GM18868 (cell line): ENCODE results near the gene GPC6.

Source experiments
- ATAC-seq: cut with Tn5 transposase; IDR thresholded peaks from one replicate; pipeline ENCODE4 v1.9.1; 2021; ENCODE audit warnings: mild to moderate bottlenecking, moderate library complexity; ENCODE audit not compliant: unreplicated experiment

Gene GPC6

GRCh38 chr13:93810264-93810663 is 583.7 kb downstream of the GPC6 start:
- ATAC-seq = no peak

DNA sequence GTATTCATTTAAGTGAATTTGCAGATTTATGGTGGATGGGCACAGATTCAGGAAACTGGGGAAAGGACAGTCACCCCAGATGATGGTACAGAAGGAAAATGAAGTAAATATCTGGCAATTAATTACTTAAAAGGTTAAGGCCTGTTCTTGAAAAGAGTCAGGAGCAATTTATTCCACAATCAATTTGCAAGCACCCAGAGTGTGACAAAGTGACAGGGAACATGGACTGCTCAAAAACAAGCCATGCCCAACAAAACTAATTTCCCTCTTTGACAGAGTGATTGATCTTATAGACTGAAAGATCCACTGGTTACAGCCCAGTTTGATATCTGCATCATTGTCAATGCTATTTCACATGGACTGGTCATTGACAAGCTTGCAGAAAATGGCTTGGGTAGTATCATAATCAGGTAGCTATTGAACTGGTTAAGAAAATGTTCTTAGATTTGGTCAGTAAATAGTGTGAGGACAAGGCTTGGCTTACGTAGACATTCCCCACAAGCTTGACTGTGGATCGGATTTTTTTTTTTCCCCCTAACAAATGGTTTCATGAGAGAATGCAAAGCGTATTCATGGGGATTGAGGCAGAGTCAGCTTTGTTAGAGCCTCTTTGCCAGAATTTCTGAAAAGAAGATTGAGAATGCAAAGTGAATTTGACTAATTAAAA is 584.6 kb downstream of the GPC6 start:
- ATAC-seq = no peak

DNA sequence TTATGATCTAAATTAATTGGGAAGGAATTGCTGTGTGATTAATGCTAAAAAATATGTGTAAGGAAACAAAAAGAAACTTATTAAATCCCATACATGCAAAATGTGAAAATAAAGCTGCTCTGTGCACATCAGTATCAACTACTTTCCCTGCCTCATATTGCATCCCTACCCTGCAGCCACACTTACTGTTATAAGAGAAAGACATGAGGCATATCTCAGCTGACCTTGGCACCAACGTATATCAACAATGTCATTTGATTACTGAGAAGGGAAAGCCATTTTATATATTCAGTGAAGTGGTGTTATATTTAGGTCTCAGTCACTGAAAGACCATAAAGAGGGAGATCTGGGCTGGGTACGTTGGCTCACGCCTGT is 585.1 kb downstream of the GPC6 start:
- ATAC-seq = no peak

- no peak for ATAC-seq
These were observed 588.1 kb downstream of the GPC6 start for GRCh38 chr13:93814658-93815057.

- no peak for ATAC-seq
These were observed 591.7 kb downstream of the GPC6 start for GRCh38 chr13:93818345-93818744.

DNA sequence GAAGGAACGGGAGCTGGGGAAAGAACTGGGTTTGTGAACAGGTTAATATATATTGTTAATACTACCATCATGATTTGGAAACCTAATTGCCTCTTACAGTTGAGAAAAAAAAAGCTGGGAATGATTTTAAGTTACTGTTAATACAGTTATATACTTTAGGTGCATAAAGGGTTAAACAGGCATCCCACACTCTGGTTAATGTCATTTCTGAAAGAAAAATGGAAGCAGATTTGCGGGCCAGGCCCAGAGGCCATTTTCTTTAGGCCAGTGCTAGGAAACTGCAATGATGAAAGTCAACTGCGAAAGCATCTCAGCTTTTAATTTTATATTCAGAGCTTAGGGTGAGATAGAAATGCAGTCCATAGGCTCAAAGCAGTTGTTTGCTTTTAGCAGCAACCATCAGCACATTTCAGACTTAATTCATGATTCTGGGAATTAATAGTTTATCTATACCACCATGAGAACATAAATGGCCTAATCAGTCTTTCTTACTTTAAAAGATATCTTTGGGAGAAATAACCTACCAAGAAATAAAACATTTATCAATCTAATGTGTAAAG is 592.8 kb downstream of the GPC6 start:
- ATAC-seq = no peak

DNA sequence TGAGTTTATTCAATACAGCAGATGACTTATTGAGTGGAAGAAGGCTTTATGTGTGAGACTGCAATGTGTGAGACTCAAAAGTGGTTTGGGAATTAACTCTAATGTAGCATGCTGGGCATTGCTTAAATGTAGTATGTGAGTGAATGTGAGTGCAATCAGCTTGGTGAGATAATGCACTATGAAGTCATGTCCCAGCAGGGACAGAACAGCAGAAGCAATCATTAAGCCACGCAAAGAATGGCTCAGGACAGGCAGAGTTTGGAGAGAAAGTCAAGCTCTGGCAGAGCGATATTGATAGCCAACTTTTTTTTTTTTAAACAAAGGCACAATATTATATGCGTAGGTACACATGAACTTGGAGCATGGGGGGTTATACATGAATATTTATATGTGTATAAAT is 597.7 kb downstream of the GPC6 start:
- no peak for ATAC-seq

- ATAC-seq = no peak
These were observed 607.4 kb downstream of the GPC6 start for GRCh38 chr13:93834051-93834450.

- no peak for ATAC-seq
These were observed 616.5 kb downstream of the GPC6 start for GRCh38 chr13:93843082-93843481.

GRCh38 chr13:93847162-93847561 is 620.6 kb downstream of the GPC6 start:
- ATAC-seq = no peak

DNA sequence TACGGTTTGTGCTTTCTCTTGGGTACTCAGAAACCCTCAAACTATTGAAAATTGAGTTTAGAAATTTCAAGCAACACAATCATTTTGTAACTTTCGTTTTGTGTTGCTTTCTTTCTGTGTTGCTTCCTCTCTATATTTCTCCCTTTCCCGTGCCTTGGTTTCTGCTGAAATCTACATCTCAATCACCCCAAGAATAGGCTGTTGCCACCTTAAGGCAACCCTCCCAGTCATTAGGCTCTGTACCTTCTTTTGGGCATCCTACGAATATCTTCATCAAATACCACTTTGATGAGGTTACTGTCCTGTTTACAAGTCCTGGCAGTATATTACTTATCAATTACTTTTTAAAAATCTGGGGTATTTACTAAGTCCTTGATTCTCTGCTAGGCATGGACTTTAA is 621.6 kb downstream of the GPC6 start:
- ATAC-seq = no peak

GRCh38 chr13:93851236-93851635 is 624.6 kb downstream of the GPC6 start:
- ATAC-seq = no peak

GRCh38 chr13:93853912-93854311 is 627.3 kb downstream of the GPC6 start:
- ATAC-seq = no peak

GRCh38 chr13:93857126-93857525 is 630.5 kb downstream of the GPC6 start:
- ATAC-seq = no peak

- no peak for ATAC-seq
These were observed 633.1 kb downstream of the GPC6 start for GRCh38 chr13:93859716-93860115.

GRCh38 chr13:93861818-93862217 is 635.2 kb downstream of the GPC6 start:
- no peak for ATAC-seq

- no peak for ATAC-seq
These were observed 635.7 kb downstream of the GPC6 start for GRCh38 chr13:93862259-93862658.

- no peak for ATAC-seq
These were observed 638.6 kb downstream of the GPC6 start for GRCh38 chr13:93865235-93865634.

- no peak for ATAC-seq
These were observed 640.9 kb downstream of the GPC6 start for GRCh38 chr13:93867481-93867880.

GRCh38 chr13:93872376-93872775 is 645.8 kb downstream of the GPC6 start:
- no peak for ATAC-seq

GRCh38 chr13:93872786-93873347 is 646.3 kb downstream of the GPC6 start:
- ATAC-seq = no peak

- ATAC-seq = no peak
These were observed 648.9 kb downstream of the GPC6 start for GRCh38 chr13:93875547-93875946.

DNA sequence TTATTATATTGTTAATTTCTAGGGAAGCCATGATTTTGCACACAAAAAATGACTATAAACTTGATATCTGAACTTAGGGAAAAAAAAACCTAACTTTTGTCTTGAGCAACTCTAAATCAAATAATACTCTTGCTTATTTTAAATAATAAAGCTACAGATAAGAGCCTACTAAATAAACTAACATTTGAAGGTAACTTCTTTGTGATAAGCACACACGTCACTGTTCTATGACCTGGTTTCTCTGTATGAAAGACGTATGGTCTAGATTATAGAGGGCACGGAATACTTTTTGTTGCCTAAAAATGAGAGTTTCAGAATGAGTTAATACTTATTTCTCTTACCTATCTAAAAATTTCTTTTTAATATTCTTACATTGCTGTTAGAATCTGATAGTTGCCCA is 649.6 kb downstream of the GPC6 start:
- ATAC-seq = no peak
